Activated gamma-delta T cell (primary cell): ENCODE measurements around the gene FRYL.
"Not testable (repeated sequence)": the region's sequence is repeated elsewhere in the genome, so short reads cannot be mapped to it uniquely, and the experiment has no call there.

ENCODE experiments used
- DNase-seq: peaks from one replicate; lab custom pipeline; 2025; lab: John Stamatoyannopoulos, UW

The FRYL gene

DNA sequence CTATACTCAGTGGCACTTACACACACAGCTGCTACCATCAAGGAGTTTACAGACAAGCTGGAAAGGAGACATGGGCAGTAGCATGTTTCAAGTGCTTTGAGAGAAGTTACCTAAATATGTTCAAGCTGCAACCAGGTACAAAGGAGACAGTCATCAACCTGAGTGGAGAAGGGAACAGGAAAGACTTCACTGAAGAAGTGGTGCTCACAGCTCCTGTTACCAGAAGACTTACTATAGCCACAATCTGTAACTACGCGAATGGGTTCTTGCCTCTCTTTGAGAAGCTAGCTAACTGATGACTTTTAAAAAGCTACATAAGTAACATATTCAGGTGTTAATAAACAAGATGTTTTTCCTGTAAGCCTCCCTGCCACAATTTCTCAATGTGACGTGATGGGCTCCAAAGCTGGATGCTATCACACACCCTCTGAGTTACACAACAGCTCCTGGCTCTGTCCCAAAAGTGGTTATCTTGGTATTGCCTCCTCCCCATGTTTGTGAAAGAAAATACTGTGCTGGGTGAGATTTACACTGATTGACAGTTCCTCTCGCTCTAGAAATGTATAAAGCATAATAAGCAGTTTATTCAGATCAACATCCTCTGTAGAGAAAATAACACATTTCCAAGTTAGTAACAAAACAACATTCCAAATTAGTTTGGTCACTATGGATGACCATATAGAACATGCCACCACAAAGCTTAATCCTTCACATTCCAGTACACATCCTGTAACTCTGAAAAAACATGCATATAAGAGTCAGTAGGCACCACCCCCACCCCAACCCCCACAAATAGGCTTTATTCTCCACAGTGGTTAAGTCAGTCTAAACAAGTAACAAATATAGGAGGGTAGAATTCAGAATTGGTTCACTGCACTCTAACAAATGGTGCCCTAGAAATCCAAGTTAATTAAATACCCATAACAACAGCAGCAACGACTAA is 81.8 kb downstream of the FRYL start:
- DNase-seq: no peak

DNA sequence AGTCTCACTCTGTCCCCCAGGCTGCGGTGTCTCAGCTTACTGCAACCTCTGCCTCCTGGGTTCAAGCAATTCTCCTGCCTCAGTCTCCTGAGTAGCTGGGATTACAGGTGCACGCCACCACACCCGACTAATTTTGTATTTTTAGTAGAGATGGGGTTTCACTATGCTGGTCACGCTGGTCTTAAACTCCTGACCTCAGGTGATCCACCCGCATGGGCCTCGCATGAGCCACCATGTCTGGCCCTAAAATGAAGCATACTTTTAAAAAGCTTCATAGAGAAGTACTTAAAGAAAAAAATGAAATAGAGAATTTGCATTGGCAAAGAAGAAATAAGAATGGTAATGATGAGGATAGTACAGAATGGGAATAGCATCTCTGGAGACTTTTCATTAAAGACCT is 82.6 kb downstream of the FRYL start:
- DNase-seq: not testable (repeated sequence)

DNA sequence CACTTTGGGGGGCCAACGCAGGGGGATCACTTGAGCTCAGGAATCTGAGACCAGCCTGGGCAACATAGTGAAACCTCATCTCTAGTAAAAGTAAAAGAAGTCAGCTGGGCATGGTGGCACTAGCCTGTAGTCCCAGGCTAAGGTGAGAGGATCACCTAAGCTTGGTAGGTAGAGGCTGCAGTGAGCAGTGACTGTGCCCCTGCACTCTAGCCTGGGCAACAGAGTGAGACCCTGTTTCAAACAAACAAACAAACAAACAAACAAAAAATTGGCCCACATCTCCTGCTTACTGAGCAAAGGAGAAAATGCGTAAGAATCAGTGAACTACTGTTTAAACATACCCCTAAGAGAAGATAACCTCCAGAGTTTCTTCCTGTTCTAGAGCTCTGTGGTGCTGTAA is 85.3 kb downstream of the FRYL start:
- DNase-seq: no peak

DNA sequence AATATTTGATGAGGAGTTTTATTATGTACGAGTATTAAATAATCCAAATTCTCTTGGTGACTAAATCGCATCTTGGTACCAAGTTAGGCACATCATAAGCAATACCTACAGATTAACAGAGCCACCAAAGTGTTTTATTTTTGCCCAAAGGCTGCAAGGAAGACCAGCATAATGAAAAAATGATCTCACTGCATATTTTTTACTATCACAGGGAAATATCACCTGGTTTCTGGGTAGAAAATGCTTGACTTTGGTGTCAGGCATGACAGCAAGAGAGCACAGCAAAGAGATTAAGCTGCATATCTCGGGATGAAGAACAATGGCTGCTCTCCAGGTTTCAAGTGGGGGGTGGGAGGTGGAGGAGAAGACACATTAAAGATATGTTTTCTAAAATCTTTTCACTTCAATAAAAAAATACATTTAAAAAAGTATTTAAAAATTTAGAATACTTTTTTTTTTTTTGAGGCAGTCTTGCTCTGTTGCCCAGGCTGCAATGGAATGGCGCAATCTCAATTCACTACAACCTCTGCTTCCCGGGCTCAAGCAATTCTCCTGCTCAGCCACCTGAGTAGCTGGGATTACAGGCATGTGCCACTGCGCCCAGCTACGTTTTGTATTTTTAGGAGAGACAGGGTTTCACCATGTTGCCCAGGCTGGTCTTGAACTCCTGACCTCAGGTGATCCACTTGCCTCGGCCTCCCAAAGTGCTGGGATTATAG is 86.1 kb downstream of the FRYL start:
- no peak for DNase-seq

DNA sequence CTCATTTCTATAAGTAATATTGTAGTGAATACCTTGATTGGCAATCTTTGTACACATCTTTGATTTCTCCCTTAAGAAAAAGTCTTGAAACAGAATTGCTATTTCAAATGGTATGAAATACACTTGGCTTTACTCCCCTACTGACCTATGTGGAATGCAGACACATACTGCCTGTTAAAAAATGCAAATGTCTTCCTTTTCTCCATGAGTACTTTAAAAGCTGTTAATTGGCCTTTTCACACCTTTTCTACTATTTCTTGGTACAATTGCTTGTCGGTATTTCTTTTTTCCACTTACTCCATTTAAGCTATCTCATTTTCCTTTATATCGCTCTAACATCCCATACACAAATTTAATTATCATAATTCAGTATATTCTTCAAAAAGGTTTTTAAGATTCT is 87.2 kb downstream of the FRYL start:
- no peak for DNase-seq

DNA sequence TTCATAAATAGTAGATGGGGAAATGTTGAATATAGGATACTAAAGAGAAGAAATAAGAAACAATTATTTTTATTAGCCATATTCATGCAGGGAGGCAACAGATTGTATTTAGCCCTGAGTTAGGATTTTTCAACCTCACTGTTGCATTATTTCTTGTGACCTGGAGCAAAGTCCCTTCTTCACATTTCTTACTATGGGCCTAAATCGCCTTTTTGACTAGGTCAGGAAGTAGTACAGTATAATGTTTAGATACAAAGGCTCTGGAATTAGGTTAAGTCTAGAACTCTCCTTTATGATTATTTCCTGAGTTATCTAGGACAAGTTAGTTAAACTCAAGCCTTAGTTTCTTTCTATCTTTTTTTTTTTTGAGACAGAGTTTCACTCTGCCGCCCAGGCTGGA is 88.0 kb downstream of the FRYL start:
- DNase-seq: no peak

DNA sequence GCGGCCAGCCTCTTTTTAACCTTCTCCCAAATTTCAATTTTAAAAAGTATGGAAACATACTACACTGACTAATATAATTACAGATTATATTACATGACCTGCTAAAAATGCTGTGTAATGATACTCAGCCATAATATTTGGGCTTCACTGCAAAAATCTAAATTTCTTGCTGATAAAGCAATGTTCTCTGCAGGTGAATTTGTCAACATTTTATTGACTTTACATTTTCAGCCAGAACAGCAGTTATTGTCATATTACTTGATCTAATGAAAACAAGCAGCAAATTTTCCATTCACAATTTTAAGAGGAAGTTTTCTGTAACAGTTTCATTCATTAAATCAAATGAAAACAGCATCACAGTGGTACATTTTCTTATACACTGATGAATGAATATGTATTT is 91.1 kb downstream of the FRYL start:
- DNase-seq: no peak

DNA sequence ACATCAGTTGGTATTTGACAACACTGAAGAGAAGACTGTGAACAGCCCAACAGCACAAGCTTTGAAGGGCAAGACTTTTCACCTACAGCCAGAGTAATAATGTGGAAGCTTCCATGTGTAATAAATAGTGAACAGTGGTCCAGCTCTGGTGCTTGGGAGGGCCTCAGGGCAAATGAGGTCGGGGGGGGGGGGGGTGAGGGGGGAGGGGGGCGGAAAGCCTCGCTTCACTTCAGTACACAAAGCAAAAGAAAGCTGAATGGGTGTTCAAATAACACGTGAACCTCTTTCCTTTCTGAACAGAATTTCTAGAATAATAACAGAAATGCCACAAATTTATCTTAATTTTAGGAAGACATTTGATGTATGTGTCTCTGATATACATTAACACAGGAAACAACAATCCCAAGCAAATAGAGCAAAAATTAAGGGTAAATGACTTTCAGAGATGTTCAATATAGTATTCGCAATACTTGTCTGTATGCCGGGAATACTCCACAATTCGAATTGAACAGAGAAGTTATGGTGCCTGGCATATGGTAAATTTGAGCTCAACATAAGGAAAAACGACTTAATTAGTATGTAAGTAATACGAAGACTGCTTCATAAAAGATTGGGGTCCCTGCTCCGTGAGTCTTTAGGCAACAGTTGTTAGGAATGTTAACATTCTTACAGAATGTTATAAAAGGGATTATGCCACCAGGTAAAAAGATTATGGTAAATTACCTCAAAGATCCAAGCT is 92.6 kb downstream of the FRYL start:
- DNase-seq: no peak

DNA sequence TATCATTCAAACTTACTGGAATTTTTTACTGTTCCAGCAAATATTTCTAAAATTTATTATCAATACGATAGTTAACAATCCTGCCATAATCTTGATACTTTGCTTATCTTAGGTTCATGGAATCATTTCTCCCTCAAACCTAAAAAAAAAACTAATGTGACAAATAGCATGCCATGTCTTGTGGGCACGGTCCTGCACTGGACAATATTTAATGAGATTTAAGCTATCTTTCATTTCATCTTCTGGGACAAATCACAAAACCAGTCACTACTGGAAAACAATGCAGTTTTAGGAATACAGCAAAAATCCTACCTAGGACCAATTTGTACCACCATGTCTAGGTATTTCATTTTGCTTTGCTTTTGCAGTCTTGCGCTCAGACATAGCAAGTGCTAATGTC is 93.7 kb downstream of the FRYL start:
- DNase-seq: no peak

DNA sequence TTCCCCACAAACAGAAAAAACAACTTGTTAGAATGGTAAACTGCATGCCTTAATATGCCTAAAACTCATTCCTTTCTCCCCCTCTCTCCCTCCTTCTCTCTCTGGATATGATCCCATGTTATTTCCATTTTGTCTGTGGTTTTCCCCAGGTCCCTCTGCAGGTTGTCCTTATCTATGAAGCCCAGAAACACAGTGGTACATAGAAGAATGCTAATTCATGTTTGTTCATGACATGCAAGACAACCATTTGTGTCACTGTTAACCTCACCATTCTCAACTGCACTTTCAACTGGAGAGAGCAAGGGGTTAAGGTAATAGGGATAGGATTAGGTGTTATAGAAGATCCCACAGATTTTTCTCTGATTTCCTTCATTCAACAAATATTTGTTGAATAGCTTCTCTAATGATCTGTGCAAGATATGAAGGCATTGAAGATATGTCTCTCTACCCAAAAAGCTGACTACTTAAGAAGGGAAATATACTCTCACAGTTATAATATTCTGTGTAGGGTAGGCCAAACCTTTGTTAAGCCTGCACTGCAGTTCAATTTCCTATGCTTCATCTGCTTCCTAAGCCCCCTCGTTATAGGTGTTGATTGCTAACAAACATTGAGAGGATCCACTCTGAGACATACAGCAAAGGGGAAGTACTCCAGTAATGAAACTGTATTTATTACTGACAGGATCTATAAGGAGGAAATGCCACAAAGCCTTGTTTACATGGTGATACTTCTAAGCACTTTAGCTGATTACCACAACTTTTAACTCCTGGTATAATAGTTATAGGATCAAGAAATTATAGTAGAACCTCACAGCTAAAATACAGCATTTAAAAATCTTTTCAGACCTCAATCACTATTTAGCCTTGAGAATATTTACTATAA is 96.1 kb downstream of the FRYL start:
- DNase-seq: no peak

DNA sequence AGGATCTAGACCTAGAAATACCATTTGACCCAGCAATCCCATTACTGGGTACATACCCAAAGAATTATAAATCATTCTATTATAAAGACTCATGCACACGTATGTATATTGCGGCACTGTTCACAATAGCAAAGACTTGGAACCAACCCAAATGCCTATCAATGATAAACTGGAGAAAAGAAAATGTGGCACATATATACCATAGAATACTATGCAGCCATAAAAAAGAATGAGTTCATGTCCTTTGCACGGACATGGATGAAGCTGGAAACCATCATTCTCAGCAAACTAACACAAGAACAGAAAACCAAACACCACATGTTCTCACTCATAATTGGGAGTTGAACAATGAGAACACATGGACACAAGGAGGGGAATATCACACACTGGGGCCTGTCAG is 97.2 kb downstream of the FRYL start:
- DNase-seq: not testable (repeated sequence)

DNA sequence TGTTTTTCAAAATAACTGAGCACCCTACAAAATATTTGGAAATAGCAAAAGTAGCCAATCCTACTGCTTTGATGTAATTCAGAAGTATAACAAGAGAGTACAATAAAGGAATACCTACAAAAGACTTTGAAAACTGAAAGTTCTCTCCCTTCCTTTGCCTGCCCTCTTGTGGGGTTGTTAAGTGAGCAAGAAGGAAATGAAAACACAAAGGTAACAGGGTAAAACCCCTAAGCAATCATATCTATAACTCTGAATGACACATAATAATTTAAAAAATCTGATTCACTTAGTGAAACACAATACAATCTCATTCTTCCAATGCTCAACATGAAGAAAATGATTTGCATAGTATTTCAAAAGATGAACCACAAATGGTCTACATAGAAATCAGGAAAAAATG is 98.2 kb downstream of the FRYL start:
- DNase-seq: no peak

DNA sequence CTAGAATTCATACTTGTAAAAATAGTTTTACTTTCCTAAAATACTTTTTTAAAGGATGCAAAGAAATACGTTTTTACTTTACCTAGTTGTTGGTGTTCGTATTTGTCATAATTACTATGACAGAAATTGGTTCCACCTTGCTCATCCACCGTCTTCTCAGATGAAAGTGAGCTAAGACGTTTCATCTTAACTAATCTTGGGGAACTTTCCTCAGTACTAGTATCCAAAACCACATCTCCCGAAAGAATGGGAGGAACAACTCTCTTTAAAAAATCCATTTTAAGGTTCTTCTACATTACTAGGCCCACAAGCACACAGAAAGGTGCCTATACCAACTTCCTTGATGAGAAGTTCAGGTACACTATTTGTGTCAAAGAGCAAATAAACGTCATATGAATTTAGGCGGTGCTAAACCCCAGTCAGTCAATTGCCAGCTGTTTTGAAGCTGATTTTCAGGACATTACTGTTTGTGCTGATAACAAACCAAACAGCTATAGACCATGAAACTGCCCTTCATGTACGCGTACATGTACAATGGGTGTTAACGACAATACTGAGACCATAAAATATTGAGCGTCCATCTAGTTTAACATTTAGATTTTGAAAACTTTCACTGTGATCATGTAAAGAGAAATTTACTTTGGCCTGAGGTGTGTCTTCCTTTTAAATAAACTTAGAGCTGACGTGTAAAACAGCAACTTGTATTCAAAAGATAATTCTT is 99.1 kb downstream of the FRYL start:
- no peak for DNase-seq

DNA sequence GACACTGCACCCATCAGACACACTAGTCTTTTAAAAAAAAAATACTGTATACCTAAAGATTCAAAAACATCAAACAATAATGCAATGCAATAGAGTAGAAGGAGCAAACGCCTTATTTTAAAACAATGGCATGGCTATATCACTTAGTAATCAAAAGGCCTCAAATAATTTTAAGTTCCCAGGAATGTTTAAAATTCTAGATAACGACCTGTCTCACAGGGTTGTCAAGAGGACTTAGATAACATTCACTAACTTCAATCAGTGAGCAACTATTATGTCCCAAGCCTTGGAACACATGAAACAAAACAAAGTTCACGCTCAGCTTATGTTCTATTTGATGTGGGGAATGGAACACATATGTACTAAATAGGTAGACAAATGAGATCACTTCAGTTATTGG is 106.5 kb downstream of the FRYL start:
- no peak for DNase-seq

DNA sequence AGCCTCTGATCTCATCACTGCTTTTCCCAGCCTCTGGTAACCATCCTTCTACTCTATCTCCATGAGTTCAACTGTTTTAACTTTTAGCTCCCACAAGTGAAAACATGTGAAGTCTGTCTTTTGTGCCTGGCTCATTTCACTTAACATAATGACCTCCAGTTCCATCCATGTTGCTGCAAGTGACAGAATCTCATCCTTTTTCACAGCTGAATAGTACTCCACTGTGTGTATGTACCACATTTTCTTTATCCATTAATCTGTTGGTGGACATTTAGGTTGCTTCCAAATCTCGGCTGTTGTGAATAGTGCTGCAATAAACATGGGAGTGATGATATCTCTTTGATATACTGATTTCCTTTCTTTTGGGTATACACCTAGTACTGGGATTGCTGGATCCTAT is 109.5 kb downstream of the FRYL start:
- DNase-seq: no peak

DNA sequence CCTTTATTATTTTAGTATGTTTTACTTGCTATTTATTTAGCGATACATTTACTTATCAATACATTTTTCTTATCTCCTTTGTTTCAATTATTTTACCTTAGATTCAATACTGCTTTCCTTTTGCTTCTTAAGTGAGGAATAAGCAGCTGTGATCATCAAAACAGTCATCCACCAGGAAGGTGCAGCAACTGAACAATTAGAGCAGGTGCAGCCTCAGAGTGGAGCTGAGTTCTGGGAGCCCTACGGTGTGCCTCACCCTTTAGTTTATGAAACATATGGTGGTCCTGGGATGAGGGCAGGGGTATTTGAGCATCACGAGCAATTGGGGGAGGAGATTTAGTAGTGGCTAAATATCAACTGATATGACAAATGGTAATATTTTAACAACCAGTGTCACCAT is 111.0 kb downstream of the FRYL start:
- no peak for DNase-seq

DNA sequence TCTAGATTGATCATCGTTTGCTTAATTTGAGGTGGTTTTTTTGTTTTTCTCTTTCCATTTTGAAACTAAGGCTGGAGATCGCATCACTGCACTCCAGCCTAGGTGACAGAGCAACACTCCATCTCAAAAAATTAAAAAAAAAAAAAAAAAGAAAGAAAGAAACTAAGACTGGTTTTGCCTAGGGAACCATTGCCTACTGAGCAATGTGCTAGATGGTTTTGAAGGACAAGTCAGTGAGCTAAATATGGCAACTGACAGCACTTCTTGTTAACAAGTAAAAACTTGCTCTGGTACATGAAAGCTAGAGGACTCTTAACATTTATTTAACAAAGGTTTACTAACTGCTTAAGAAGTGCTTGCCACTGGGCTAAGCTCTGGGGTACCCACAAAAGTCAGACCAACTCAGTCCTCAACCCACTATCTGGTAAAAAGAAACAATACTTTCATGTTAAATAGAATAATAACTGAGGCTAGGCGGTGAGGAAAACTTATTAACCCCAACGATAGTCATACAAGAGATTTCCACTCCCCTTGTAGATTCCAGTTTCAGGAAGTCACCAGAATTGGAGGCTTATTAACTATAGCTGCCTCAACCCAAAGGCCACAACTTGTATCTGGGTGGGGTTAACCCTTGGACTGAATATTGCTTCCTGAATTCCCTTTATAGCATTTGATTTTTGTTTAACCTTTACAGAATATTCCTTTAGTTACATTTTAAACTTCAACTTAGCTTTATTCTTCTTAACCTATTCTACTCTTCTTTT is 111.6 kb downstream of the FRYL start:
- no peak for DNase-seq

DNA sequence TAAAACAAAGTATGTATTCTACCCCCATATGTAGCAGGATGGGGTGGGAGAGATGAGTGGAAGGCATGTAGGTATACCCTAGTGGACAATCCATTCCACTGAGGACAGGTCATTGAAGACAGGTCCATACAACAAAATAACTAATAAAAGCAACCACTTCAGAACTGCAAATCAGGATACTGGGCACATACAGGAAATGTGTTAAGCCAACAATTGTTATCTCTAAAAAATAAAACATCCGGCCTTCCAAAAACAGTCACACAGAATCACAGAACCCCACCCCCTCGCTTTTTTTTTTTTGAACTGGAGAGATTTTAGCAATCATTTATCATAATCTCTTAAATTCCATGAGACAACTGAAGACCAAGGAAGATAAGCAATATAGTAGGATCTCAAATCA is 112.9 kb downstream of the FRYL start:
- DNase-seq: no peak

DNA sequence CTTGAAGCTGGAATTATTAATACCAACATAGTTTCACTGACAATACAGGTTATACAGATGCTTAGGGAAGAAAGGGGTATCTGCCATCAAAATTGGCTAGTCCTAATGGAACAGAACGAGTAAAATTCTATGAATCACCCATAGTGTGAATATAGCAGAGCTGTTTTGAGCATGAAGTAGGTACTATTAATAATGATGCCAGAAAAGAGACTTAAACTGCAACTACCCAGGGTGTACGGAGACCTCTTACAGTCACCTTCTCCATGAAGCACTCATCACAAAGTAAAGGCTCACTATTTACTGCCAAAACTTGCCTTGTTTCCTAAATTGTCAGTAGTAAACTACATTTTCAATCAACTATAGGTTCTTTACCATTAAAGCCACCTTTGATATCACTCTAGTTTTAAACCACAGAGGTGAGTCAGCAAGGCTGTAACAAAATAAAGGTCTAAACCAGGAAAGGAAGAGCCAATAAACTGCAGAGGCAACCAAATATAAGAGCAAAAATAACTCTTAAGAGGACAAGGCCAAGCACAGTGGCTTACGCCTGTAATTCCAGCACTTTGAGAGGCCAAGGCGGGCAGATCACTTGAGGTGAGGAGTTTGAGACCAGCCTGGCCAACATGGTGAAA is 114.4 kb downstream of the FRYL start:
- DNase-seq: no peak

DNA sequence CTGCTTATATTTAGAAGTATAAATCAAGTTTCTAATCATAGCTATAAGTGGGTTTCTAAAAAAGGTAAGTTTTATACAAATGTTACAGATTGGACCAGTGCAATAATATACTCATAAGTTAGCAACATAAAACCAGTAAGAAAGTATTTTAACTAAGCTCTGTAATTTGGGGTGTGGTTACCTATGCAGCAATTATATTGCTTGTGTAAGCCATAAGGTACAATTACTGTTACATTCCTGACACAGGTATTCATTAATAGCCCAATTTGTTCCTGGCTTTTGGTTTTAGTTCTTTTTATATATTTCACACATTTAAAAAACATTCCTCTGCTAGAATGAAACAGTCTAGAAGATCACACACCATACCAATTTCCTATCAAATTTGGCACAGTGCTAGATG is 115.1 kb downstream of the FRYL start:
- no peak for DNase-seq
